Mesenteric fat pad (tissue), 1 donor: Measurements from ENCODE around the gene ZNF341. TPM values are rescaled to one million over a fixed set of nuclear protein-coding genes. Genes with fewer than 3 reads are reported as not detected.

Experiments
- DNase-seq: peaks from one replicate; pipeline ENCODE4 v3.0.0-alpha.2; 2020; ENCODE audit warnings: low spot score
- total RNA-seq: library from RNA; stranded (reverse); fragmentation: NEBNext Ultra II Directional; extraction: Animal tissue kit (Norgen Biotek cat#: 25700); gene quantifications from one replicate; pipeline ENCODE4 v1.2.1, GENCODE V29; 2021
- donor health status: DM: yes; HTN: yes; CAD: no.

The ZNF341 gene
- total RNA-seq, 1 donor from 2014 or later, result 3.1 TPM

- no peak for DNase-seq
Measured at GRCh38 chr20:33840759-33841435, 109.1 kb downstream of the ZNF341 start.

GRCh38 chr20:33841436-33841799, 109.6 kb downstream of the ZNF341 start:
- no peak for DNase-seq

Other genes starting within 250 kb of the ZNF341 start
- 10.5 TPM for gene CBFA2T2, start 241.9 kb upstream of the ZNF341 start, total RNA-seq
- gene C20orf144, start 69.7 kb upstream of the ZNF341 start, total RNA-seq, result not detected
- gene ACTL10, start 65.1 kb upstream of the ZNF341 start, total RNA-seq, result 0.93 TPM
- gene NECAB3, start 57.6 kb upstream of the ZNF341 start, total RNA-seq, result 22.5 TPM
- gene E2F1, start 45.6 kb upstream of the ZNF341 start, total RNA-seq, result 2.3 TPM
- 7.0 TPM for gene PXMP4, start 11.7 kb upstream of the ZNF341 start, total RNA-seq
- gene CHMP4B, start 79.4 kb downstream of the ZNF341 start, total RNA-seq, result 85.2 TPM